B cell (primary cell): Measurements from ENCODE around the gene HOXA3.

Source experiments
- EZH2 ChIP-seq: IDR thresholded peaks from 2 replicates; pipeline ENCODE4 v1.6.1; 2012; ENCODE audit warnings: borderline replicate concordance, low read depth, mild to moderate bottlenecking, moderate library complexity, low read length; ENCODE audit not compliant: insufficient read depth, poor library complexity, severe bottlenecking
- TF ChIP-seq, protein P1 (sequence below): fragments of 200-600 bp; IDR thresholded peaks from one replicate; pipeline ENCODE4 v1.8.0; 2022; ENCODE audit warnings: antibody characterized with exemption, mild to moderate bottlenecking

DNA sequence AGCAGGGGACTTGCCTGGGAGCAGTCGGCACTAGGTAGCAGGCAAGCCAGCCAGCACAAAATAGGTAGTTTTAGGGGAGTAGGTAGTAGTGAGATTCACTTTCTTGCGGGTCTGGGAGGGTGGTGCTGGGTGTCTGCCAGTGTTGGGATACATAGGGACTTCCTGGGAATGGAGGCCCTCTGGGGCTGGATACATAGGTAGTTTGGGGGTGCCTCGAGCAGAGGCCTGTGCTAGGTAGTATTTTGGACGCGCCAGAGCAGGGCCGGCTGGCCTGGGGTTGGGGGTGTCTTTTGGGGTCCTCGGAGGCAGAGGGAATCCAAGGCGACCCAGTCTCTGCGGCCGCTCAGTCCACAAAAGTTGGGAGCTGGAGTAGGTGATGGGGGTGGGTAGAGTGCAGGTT, 2.0 kb upstream of the HOXA3 start:
- TF ChIP-seq, protein P1, sequence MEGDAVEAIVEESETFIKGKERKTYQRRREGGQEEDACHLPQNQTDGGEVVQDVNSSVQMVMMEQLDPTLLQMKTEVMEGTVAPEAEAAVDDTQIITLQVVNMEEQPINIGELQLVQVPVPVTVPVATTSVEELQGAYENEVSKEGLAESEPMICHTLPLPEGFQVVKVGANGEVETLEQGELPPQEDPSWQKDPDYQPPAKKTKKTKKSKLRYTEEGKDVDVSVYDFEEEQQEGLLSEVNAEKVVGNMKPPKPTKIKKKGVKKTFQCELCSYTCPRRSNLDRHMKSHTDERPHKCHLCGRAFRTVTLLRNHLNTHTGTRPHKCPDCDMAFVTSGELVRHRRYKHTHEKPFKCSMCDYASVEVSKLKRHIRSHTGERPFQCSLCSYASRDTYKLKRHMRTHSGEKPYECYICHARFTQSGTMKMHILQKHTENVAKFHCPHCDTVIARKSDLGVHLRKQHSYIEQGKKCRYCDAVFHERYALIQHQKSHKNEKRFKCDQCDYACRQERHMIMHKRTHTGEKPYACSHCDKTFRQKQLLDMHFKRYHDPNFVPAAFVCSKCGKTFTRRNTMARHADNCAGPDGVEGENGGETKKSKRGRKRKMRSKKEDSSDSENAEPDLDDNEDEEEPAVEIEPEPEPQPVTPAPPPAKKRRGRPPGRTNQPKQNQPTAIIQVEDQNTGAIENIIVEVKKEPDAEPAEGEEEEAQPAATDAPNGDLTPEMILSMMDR: no peak
- TF ChIP-seq EZH2: no peak
